SK-N-MC (cell line): ENCODE results near the gene MPHOSPH8.

Experiments
- EZH2 ChIP-seq: fragments of 200-600 bp; sonication (generic); IDR thresholded peaks from one replicate; pipeline ENCODE4 v1.6.1; 2017; ENCODE audit warnings: antibody characterized with exemption
- FOXP2 ChIP-seq: optimal IDR thresholded peaks from 2 replicates; pipeline ENCODE3; 2011; ENCODE audit warnings: mild to moderate bottlenecking, moderate library complexity; ENCODE audit not compliant: insufficient read depth; ENCODE audit errors: extremely low read length, control extremely low read depth
- POLR2AphosphoS5 ChIP-seq: IDR thresholded peaks from 2 replicates; pipeline ENCODE4 v1.6.1; 2012; ENCODE audit warnings: mild to moderate bottlenecking, low read depth, low read length, borderline replicate concordance

DNA sequence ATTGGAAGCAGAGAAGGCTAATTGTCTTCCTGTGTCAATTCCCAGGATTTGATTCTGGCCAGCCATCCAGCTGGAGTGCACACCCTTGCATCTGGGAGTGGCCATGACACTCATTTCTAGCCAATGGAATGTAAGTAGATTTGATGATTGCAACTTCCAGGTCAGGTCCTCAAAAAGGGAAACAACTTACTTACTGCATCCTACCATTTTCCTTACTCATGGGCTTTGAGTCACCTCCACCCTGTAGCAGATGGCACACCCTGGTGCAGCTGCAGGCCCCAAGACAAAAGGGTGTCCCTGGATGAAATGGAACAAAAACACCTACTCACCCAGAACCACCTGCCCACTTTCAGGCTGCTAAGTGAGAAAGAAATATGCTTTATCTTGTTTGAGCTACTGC, 27.3 kb upstream of the MPHOSPH8 start:
- TF ChIP-seq EZH2 (no peak), POLR2AphosphoS5 (no peak), FOXP2 (no peak)
